Measurements from ENCODE around the gene LGALS8. TPM values are rescaled to one million over a fixed set of nuclear protein-coding genes. Genes with fewer than 3 reads are reported as not detected.

Gene LGALS8
- polyA plus RNA-seq, 3 donors: 16.2 to 39.7 (median 22.9) TPM

DNA sequence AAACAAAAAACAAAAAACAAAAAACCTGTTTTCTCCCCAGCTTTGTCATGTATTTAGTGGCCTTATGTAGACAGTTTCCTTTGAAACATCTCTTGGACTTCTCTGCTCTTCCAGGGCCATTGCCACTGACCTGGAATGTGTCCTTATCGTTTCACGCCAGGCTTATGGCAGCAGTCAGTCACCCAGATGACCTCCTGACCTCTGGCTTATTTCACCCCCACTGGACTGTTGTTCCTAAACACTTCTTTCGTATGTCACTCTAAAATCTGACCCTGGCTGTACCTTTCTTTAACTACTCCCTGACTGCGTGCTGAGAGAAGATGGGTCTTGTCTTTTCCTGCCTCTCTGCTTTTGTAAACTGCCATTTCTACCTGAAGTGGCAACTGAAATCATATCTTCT is 9.1 kb downstream of the LGALS8 start:
- no peak overlapping the region for H3K27ac ChIP-seq (ENCODE audit: low read depth, low read length)
- 75 to 87% (median 85%) methylated on average over 4 of the region's 4 CpGs for WGBS, 3 donors

DNA sequence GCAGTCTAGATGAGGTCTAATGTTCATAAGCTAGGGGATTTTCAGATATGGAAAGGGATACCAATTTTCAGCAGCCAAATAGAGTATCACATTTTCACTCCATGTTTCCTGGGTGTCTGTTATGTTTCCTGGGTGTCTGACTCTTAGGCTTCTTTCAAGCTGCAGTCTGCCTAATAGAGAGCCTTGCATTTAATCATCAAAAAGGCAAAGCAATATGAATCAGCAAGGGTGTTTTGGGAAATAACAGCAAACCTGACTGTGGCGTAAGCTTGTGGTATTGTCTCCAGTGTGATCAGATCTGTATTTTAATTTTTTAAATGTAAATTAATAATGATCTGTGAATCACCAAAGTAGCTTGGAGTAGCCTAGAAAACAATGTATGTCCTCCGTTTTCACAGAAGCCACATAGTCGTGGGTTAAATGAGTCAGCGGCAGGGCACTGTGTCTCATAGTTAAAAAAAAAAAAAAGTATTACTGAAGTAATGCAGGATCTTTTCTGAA is 10.4 kb downstream of the LGALS8 start:
- no peak overlapping the region for H3K27ac ChIP-seq (ENCODE audit: low read depth, low read length)
- 79 to 85% (median 80%) methylated on average over 4 of the region's 4 CpGs for WGBS, 3 donors

DNA sequence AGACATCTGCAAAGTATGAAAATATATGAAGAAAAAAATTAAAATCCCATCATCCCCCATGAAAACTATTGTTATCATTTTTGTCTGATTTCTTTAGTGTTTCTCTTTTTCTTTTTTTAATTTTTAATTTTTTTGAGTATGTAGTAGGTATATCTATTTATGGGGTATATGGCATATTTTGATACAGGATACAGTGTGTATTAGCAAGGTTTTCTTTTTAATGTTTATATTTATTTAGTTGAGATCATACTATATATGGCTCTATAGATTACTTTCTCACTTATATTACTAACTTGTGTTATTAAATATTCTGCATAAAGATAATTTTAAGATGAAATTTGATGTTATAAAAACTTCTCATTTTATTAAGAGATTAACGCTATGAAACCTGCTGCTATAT is 11.4 kb downstream of the LGALS8 start:
- WGBS, 3 donors: 93 to 97% (median 97%) methylated on average over 1 of the region's 1 CpG

DNA sequence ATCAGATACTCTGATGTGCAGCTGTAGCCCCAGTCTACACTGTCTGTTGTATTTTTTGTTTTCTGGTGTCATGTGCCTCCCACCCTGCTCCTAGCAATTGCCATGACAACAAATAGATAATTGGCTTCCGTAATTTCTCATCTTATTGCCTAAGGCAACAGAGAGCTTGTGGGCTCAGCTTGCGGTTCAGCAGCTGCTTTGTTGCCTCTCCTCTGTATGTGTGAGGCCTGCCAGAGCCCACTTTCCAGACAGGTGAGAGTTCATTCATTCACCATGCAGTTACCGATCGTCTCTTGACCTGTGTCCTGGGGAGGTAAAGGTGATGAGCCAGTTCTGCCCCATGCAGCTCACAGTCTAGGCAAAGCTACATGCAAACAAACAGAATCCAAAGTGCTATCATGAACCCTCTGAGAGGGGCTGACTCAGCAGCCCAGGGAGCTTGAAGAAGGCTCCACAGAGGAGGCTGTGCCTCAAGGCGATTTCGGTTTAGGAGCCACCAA is 11.9 kb downstream of the LGALS8 start:
- WGBS, 3 donors: 88 to 94% (median 89%) methylated on average over 6 of the region's 6 CpGs
- no peak overlapping the region for H3K27ac ChIP-seq (ENCODE audit: low read depth, low read length)

More for the DNA sequence above, 11.4 kb downstream of the LGALS8 start:
- no peak overlapping the region for H3K27ac ChIP-seq (ENCODE audit: low read depth, low read length)

DNA sequence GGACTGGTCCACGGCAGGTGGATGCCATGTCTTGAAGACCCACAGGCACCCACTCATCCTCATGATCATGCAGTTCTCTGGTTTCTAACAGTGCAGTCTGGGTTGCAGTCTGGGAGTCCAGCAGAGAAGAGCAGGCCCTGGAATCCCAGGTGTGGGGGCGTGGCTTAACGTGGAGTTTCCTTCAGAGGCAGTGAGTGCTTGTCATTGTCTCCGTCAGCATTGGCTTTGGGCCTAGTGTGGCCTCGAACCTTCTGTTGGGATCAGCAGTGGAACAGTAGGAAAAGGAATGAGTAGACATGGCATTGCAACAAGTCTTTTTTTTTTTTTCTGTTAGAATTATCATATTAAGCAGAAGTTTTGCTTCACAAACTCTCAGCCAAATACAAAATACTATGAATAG is 12.8 kb downstream of the LGALS8 start:
- 66 to 79% (median 75%) methylated on average over 5 of the region's 5 CpGs for WGBS, 3 donors

DNA sequence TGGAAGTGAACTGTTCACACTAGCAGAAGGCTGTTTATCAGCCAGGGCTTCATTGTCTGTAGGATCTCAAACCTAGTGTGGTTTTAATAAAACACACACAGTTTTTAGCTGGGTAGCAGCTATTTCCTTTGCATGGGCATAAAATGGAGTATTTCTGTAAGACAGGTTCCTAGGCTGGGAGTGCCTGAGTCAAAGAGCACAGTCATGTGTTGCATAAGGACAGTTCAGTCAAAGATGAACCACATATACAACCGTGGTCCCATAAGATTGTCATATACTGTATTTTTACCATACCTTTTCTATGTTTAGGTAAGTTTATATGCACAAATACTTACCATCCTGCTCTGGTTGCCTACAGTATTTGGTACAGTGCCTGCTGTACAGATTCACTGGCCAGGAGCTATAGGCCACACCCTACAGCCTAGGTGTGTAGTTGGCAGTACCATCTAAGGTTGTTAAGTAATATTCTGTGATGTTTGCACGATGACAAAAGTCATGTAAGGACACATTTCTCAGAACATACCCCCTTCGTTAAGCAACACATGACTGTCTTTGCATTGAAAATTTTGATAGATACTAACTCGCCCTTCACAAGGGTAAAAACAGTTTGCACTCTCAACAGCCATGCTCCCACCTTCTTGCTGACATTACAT is 17.2 kb downstream of the LGALS8 start:
- 82 to 90% (median 84%) methylated on average over 4 of the region's 4 CpGs for WGBS, 3 donors
- no peak overlapping the region for H3K27ac ChIP-seq (ENCODE audit: low read depth, low read length)

More for the DNA sequence above, 12.8 kb downstream of the LGALS8 start:
- H3K27ac ChIP-seq (ENCODE audit: low read depth, low read length): no peak overlapping the region

DNA sequence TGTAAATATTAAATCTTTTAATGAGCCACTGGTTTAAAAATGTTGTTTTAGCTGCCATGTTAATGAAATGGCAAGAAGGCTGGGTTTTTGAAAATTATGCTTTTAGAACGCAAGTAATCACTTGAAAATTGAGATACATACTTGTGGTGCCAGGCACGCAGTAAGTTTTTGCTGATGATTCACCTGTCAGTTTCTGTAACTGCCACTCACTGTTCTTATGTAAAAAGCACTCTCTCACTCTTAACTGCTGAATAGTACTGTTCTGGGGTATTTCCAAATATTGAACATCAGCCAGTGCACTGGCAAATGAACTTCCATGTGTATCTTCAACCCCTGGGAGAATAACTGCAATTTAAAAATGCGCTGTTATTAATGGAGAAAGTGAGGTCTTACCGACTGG is 17.9 kb downstream of the LGALS8 start:
- WGBS, 3 donors: 92 to 97% (median 95%) methylated on average over 4 of the region's 4 CpGs
- no peak overlapping the region for H3K27ac ChIP-seq (ENCODE audit: low read depth, low read length)

DNA sequence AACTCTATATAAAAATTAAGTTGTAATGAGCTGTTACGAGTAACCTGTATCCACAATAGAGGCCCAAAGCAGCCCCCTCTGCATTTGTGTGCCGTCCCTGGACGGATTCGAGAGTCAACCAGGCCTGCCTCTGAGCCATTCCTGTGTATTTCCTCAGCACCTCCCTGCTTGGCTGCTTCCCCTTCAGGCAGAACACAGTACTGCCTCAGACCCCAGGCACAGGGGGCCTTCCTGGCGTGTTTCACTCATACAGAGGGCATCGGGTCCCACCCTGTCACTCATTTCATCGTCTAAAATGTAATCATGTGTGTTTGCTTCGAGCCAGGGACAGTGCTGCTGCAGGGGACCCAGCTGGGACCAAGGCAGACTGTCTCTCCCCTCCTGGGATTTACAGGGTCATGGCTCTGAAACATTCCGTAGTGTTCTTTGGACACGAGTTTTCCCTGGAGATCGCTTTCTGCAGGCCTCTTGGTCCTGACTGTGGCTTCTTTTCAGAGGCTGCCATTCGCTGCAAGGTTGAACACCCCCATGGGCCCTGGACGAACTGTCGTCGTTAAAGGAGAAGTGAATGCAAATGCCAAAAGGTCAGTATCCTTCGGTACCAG is 19.4 kb downstream of the LGALS8 start:
- no peak overlapping the region for H3K27ac ChIP-seq (ENCODE audit: low read depth, low read length)
- 68 to 79% (median 75%) methylated on average over 16 of the region's 16 CpGs for WGBS, 3 donors

DNA sequence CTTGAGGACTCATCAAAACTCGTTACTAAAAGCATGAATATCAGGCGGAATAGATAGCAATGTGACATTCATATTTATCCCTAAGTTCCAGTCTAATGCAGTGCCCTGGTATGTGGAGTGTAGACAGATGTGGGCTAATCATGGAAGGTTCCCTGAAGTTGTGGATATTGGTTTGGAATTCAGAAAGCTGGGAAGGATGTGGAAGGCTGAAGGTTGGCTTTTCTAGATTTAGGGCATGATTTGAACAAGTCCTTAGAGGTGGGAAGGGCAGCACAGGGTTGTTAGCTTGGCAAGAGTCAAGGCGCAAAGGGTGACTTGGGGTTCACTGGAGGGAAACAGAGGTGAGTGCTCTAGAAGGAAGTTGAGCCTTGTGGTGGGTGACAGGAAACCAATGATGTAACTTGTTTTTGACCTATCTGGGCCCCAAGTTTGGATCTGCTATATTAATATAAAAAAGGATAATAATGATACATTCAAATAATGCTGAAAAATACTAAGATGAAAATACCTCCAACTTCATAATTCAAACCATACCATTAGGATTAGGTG is 21.9 kb downstream of the LGALS8 start:
- WGBS, 3 donors: 75 to 79% (median 77%) methylated on average over 3 of the region's 3 CpGs
- no peak overlapping the region for H3K27ac ChIP-seq (ENCODE audit: low read depth, low read length)

DNA sequence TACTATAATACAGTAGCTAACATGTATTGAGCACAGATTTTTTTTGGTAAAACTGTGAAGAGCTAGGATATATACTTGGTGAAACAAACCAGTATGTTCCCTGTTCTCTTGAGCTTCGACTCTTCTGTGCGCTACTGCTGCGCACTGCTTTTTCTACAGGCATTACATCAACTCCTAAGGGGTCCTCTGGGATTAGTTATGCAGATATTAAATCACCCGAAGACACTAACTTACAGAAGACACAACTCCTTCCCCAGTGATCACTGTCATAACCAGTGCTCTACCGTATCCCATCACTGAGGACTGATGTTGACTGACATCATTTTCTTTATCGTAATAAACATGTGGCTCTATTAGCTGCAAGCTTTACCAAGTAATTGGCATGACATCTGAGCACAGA is 24.7 kb downstream of the LGALS8 start:
- 76 to 88% (median 81%) methylated on average over 6 of the region's 6 CpGs for WGBS, 3 donors
- no peak overlapping the region for H3K27ac ChIP-seq (ENCODE audit: low read depth, low read length)

DNA sequence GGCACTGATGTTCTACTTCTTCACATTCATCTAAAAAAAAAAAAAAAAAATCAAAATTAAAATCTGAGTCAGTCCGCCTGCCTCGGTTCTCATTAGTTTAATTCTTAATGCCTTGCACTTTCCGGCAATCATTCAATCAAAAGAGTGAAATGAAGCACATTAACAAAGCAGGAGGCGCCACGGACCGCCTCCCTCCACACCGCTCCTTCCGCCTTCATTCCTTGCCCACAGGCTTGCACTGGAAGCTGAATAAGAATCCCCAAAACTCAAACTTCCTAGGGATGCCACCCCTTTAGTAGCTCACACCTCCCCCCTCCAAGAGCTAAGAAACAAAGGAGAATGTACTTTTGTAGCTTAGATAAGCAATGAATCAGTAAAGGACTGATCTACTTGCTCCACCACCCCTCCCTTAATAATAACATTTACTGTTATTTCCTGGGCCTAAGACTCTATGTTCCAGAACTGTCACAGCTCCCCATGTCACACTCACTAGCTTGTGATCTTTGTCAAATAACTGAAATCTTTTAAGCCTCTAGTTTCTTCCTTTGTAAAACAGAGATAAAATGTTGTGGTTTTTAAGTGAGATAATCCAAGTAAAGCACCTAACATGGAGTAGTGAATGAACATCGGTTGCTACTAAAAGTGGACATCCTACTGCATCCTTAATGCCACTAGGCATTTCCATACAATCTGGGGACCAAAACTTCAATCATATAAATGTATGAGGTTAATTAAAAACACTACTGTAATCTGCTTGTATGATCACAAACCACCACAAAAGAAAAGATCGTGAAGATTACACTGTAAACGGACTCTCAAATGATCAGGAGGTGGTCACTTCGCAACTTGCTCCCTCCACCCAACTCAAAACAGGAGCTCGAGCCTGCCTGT is 27.4 kb downstream of the LGALS8 start:
- no peak overlapping the region for H3K27ac ChIP-seq (ENCODE audit: low read depth, low read length)
- 83 to 85% (median 84%) methylated on average over 13 of the region's 13 CpGs for WGBS, 3 donors

DNA sequence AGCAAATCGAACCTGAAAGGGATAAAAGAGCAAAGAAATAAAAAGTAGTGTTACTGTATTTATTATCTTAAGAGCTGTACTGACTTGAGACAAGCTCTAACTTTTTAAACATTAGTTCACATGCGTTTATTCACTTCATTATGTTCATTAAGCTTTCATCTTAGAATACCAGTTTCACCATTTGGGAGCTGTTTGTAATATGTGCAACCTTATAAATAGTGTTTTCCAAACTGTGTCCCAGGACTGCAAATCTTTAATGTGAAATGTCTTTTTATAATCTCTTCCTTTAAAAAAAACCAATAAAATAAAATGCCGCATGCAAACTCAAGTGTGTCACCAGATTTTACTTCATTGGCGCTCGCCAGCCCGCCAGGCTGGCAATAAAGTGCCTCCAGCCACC is 28.3 kb downstream of the LGALS8 start:
- 76 to 88% (median 86%) methylated on average over 6 of the region's 6 CpGs for WGBS, 3 donors
- no peak overlapping the region for H3K27ac ChIP-seq (ENCODE audit: low read depth, low read length)

DNA sequence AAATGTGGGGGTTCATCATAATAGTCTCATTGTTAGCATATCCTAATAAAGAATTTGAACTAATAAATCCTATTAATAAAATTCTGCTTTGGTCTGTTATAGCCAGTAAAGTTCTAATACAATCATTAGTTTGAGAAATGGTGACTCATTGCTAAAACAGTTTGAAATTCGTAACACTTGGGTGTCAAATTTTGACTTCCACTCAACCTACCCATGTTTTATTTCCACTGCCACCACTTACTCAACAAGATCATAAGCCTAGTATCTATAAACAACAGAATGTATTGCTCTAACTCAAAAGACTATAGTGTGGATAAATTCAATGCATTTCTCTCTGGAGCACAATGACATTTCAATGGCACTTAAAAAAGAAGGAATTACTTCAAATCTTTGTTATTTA is 29.1 kb downstream of the LGALS8 start:
- no peak overlapping the region for H3K27ac ChIP-seq (ENCODE audit: low read depth, low read length)
- WGBS, 3 donors: 25 to 57% (median 26%) methylated on average over 1 of the region's 1 CpG

DNA sequence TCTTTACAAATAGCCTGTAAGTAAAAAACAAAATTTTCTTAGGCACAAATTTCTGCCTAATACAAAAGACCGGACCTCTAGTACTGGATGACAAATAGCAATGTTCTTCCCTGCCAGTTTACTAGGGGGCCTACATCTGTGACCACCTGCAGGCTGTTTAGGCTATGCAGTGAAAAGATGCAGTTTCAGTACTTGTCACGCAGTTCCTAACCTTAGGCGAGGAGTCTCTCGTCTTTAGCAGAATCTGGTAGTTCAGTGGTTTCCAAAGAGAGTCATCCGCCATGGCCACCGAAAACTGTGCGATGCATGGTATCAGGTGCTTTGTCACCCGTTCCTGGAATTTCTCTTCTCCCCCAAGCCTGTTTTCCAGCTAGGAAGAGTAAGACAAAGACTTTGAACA is 29.6 kb downstream of the LGALS8 start:
- WGBS, 3 donors: 81 to 85% (median 83%) methylated on average over 8 of the region's 8 CpGs
- H3K27ac ChIP-seq (ENCODE audit: low read depth, low read length): no peak overlapping the region

DNA sequence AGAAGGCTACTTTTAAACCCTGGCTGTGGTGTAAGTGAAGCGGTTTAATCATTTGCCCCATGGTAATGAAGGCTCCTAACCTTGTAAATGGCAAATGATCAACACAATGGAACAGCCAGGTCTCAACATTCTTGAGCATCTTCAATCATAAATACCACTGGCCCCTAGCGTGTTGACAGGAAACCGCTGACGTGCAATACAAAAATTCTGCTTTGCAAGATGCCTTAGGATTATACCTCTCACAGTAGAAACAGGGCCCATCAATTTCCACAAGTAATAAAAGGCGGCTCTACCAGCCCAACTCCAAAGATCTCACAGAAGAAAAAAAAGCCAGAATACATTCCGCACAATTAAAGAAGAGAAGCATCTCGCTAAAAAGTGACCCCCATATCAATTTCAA is 32.8 kb downstream of the LGALS8 start:
- 84 to 95% (median 95%) methylated on average over 7 of the region's 7 CpGs for whole genome bisulfite sequencing, 3 donors
- H3K27ac ChIP-seq (ENCODE audit: low read depth, low read length): no peak overlapping the region

DNA sequence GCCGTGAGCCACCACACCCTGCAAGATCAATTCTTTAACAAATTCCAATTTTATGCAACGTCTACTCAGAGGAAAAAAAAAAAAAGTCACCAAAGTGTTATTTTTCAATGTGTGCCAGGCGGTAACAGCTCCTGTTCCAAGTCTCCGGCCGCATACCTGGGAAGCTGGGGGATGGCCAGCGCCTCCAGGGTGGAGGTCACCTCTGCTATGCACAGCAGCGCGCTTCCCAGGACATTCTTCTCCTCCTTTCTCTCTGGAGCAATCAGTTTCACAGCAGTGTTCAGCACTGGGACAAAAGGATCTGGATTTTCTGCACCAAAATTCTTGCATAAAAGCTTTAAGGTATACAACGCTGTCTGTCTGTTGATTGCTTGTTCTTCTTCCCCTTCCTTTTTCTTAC is 34.3 kb downstream of the LGALS8 start:
- WGBS, 3 donors: 79 to 86% (median 84%) methylated on average over 9 of the region's 9 CpGs
- no peak overlapping the region for H3K27ac ChIP-seq (ENCODE audit: low read depth, low read length)

DNA sequence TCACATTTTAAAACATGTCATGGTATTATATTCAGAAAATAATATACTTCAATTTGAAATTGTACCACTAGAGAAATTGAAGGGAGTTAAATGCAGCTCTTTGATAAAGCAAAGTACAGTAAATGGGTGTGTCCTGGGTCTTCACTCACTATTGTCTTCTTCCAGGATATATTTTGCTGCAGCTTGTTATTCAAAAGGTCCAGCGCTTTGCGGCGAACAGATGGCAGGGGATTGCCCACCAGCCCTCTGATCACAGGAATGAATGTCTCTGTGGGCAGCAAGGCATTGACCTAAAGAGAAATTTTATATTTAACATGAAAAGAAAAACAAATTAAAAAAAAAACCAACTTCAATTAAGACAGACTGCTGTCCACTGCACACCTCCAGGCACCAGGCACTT is 35.1 kb downstream of the LGALS8 start:
- H3K27ac ChIP-seq (ENCODE audit: low read depth, low read length): no peak overlapping the region
- 91 to 99% (median 98%) methylated on average over 3 of the region's 3 CpGs for WGBS, 3 donors

DNA sequence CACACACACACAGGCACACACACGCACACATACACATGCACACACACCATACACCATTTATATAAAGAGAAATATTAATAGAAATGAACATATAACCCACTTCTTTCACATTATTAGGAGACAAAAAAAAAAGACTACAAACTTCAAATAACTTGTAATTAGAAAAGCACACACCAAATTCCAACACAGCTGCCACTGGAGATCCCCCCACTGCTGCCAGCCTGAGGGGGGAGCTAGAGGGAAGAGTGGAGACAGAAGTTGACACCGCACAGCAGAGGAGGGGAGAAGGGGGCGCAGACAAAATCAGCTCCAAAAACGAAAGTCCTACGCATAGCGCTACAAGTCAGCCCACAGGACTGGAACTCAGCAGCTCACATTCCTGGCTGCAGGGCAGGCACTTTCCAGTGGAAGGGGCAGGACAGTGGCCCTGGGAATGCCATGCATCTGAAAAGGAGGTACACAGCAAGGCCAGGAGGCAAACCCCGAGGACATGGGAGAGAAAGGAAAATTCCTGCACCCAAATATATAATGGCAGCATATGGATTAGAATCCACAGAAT is 36.5 kb downstream of the LGALS8 start:
- no peak overlapping the region for H3K27ac ChIP-seq (ENCODE audit: low read depth, low read length)
- WGBS, 3 donors: 92 to 95% (median 94%) methylated on average over 7 of the region's 7 CpGs

All from adipose tissue (tissue), 3 donors.